NT2/D1 (cell line): Measurements from ENCODE around the gene RBM25.

Source experiments
- YY1 ChIP-seq: IDR thresholded peaks from 2 replicates; pipeline ENCODE4 v1.6.1; 2011; ENCODE audit not compliant: insufficient read length, insufficient read depth
- ZNF274 ChIP-seq: IDR thresholded peaks from 2 replicates; pipeline ENCODE4 v1.6.1; 2011; ENCODE audit warnings: mild to moderate bottlenecking, low read depth, low read length

DNA sequence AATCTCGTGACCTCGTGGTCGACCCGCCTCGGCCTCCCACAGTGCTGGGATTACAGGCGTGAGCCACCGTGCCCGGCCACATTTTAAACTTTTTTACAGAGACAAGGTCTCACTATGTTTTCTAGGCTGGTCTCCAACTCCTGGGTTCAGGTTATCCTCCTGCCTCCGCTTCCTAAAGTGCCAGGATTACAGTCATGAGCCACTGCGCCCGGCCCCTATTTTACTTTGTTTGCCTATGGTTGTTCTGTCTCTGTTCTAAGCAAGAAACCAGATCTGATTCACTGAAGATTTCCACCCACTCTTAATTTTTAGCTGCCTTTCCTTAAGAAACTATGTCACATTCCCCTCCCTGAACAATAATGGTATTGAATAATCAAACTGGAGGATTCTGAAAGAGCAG is 39.1 kb downstream of the RBM25 start:
- TF ChIP-seq YY1, result no peak
- TF ChIP-seq ZNF274, result no peak
